GM06990 (cell line): Measurements from ENCODE around the gene GPR55.

Source experiments
- DNase-seq: peaks from one replicate; pipeline ENCODE4 v3.0.0-alpha.2; 2011; ENCODE audit not compliant: insufficient read length; ENCODE audit errors: extremely low read depth
- H3K27me3 ChIP-seq: replicated peaks from 2 replicates; pipeline ENCODE4 v1.6.0; 2011; ENCODE audit warnings: low read length; ENCODE audit not compliant: control insufficient read depth, insufficient read depth
- H3K36me3 ChIP-seq: 2 replicates; pipeline ENCODE4 v1.5.1; 2011; ENCODE audit warnings: low read length; ENCODE audit not compliant: control insufficient read depth, insufficient read depth
- H3K4me3 ChIP-seq: replicated peaks from 2 replicates; pipeline ENCODE4 v1.5.1; 2011; ENCODE audit warnings: low read depth, mild to moderate bottlenecking, control low read depth, low read length
- CTCF ChIP-seq: IDR thresholded peaks from 2 replicates; pipeline ENCODE4 v1.5.1; 2011; ENCODE audit warnings: low read length, control low read depth, mild to moderate bottlenecking, inconsistent platforms; ENCODE audit not compliant: insufficient read depth, poor library complexity, severe bottlenecking

GPR55 gene

GRCh38 chr2:230957756-230958391, 32.8 kb upstream of the GPR55 start:
- TF ChIP-seq CTCF: no peak
- no peak for DNase-seq
- Histone ChIP-seq H3K4me3 (peak overlapping the region; percentile 58), H3K36me3 (peaks cover 2% of the 10 kb centered on the region; the same call in 1 of the 2 replicates), H3K27me3 (no peaks in the 10 kb centered on the region)

- H3K4me3 ChIP-seq: peak overlapping the region; percentile 58
Measured at GRCh38 chr2:230956827-230957755, 32.0 kb upstream of the GPR55 start.

GRCh38 chr2:230955163-230955737, 30.2 kb upstream of the GPR55 start:
- Histone ChIP-seq H3K36me3 (peaks cover 9% of the 10 kb centered on the region), H3K4me3 (no peak overlapping the region), H3K27me3 (no peaks in the 10 kb centered on the region)
- no peak for TF ChIP-seq CTCF
- DNase-seq: no peak

More at GRCh38 chr2:230956827-230957755, 32.0 kb upstream of the GPR55 start:
- Histone ChIP-seq H3K27me3 (no peaks in the 10 kb centered on the region), H3K36me3 (peaks cover 8% of the 10 kb centered on the region)
- TF ChIP-seq CTCF: no peak
- DNase-seq: peak; percentile 75

- Histone ChIP-seq H3K27me3 (no peaks in the 10 kb centered on the region), H3K36me3 (peaks cover 9% of the 10 kb centered on the region), H3K4me3 (no peak overlapping the region)
- DNase-seq: no peak
- TF ChIP-seq CTCF: no peak
Measured at GRCh38 chr2:230954746-230955145, 29.7 kb upstream of the GPR55 start.

- Histone ChIP-seq H3K36me3 (peaks cover 9% of the 10 kb centered on the region), H3K27me3 (no peaks in the 10 kb centered on the region), H3K4me3 (no peak overlapping the region)
- peak; percentile 69 for DNase-seq
- TF ChIP-seq CTCF: no peak
Measured at GRCh38 chr2:230953845-230954244, 28.8 kb upstream of the GPR55 start.
